Muscle of leg (tissue), 11 donors: ENCODE measurements around the gene GAMT. TPM values are rescaled to one million over a fixed set of nuclear protein-coding genes. Genes with fewer than 3 reads are reported as not detected.
A peak's percentile ranks its signal among the peaks of the same experiment; 100 is the strongest.

ENCODE experiments used
- DNase-seq: peaks from one replicate; pipeline ENCODE4 v3.0.0; 2013
- H3K27ac ChIP-seq: one replicate; pipeline ENCODE4 v1.5.1; 2013; ENCODE audit warnings: mild to moderate bottlenecking, low read length, control low read depth
- H3K27me3 ChIP-seq: one replicate; pipeline ENCODE4 v1.6.1; 2013; ENCODE audit warnings: low read length; ENCODE audit not compliant: control insufficient read depth, insufficient read depth
- H3K36me3 ChIP-seq: one replicate; pipeline ENCODE4 v1.6.1; 2013; ENCODE audit warnings: low read length; ENCODE audit not compliant: control insufficient read depth, insufficient read depth
- H3K4me1 ChIP-seq: one replicate; pipeline ENCODE4 v1.6.1; 2013; ENCODE audit warnings: low read length; ENCODE audit not compliant: control insufficient read depth, insufficient read depth
- H3K4me3 ChIP-seq: one replicate; pipeline ENCODE4 v1.5.1; 2013; ENCODE audit warnings: low read length, control low read depth
- H3K9me3 ChIP-seq: replicated peaks from 2 replicates; pipeline ENCODE4 v1.6.1; 2013; ENCODE audit warnings: low read depth, low read length; ENCODE audit not compliant: control insufficient read depth
- WGBS: methylation state at CpG from one replicate; pipeline ENCODE4 v1.1.5; 2013; ENCODE audit warnings: missing lambda C conversion rate; ENCODE audit not compliant: insufficient coverage; 5-methylcytosine and 5-hydroxymethylcytosine counted together
- polyA plus RNA-seq, 8 donors: library from polyadenylated mRNA; unstranded; fragments of 120-200 nt; gene quantifications; one replicate each; pipeline versions ENCODE4 v1.2.1 to v1.2.3, GENCODE V29; 2013; ENCODE audit warnings: inconsistent platforms in 1 of 8, low replicate concordance in 1 of 8; ENCODE audit not compliant: insufficient read length in 8 of 8, insufficient read depth in 1 of 8
- total RNA-seq: library from RNA; stranded (reverse); fragments of 120-200 nt; gene quantifications from one replicate; pipeline ENCODE4 v1.2.4, GENCODE V29; 2013

The GAMT gene
- total and polyA plus RNA-seq, 9 donors = 115 to 232 (median 199) TPM

- H3K27me3 ChIP-seq = peaks cover 9% of the 10 kb centered on the region
- peak overlapping the region; percentile 40 for H3K4me3 ChIP-seq
- 81% methylated on average over 4 of the region's 11 CpGs for WGBS
- no peaks in the 10 kb centered on the region for H3K9me3 ChIP-seq
- no peak for DNase-seq
- peaks cover 22% of the 10 kb centered on the region for H3K4me1 ChIP-seq
- H3K27ac ChIP-seq = no peak overlapping the region
- peaks cover 21% of the 10 kb centered on the region for H3K36me3 ChIP-seq
These were observed 511 bp upstream of the GAMT start for GRCh38 chr19:1401889-1402217.

- H3K27me3 ChIP-seq = peaks cover 9% of the 10 kb centered on the region
- peak overlapping the region; percentile 88 for H3K27ac ChIP-seq
These were observed 833 bp downstream of the GAMT start for GRCh38 chr19:1400281-1401137.

GRCh38 chr19:1399745-1400144 is 1.6 kb downstream of the GAMT start:
- H3K4me3 ChIP-seq = no peak overlapping the region
- H3K27ac ChIP-seq = no peak overlapping the region
- no peak for DNase-seq
- 90% methylated on average over 15 of the region's 15 CpGs for WGBS
- H3K9me3 ChIP-seq = no peaks in the 10 kb centered on the region
- peaks cover 22% of the 10 kb centered on the region for H3K36me3 ChIP-seq
- peaks cover 30% of the 10 kb centered on the region for H3K4me1 ChIP-seq
- H3K27me3 ChIP-seq = peaks cover 9% of the 10 kb centered on the region

More at GRCh38 chr19:1400281-1401137, 833 bp downstream of the GAMT start:
- WGBS = 21% methylated on average over 22 of the region's 36 CpGs
- H3K4me1 ChIP-seq = peaks cover 30% of the 10 kb centered on the region
- peak overlapping the region; percentile 66 for H3K4me3 ChIP-seq
- peaks cover 22% of the 10 kb centered on the region for H3K36me3 ChIP-seq
- DNase-seq = peak; percentile 83
- no peaks in the 10 kb centered on the region for H3K9me3 ChIP-seq

- Histone ChIP-seq H3K36me3 (peaks cover 24% of the 10 kb centered on the region), H3K4me1 (peaks cover 30% of the 10 kb centered on the region), H3K27me3 (peaks cover 9% of the 10 kb centered on the region), H3K4me3 (no peak overlapping the region), H3K27ac (no peak overlapping the region), H3K9me3 (no peaks in the 10 kb centered on the region)
- DNase-seq = no peak
- WGBS = 87% methylated on average over 12 of the region's 19 CpGs
These were observed 2.3 kb downstream of the GAMT start for GRCh38 chr19:1399079-1399478.

- WGBS = 91% methylated on average over 7 of the region's 9 CpGs
- H3K4me3 ChIP-seq = no peak overlapping the region
- H3K4me1 ChIP-seq = peaks cover 30% of the 10 kb centered on the region
These were observed 3.5 kb downstream of the GAMT start for GRCh38 chr19:1397838-1398237.

GRCh38 chr19:1396768-1397679 is 4.3 kb downstream of the GAMT start:
- no peak for DNase-seq
- H3K36me3 ChIP-seq = peaks cover 44% of the 10 kb centered on the region
- H3K27ac ChIP-seq = no peak overlapping the region
- WGBS = 73% methylated on average over 36 of the region's 42 CpGs
- H3K9me3 ChIP-seq = no peaks in the 10 kb centered on the region
- no peak overlapping the region for H3K4me3 ChIP-seq
- peaks cover 29% of the 10 kb centered on the region for H3K4me1 ChIP-seq
- H3K27me3 ChIP-seq = no peaks in the 10 kb centered on the region

More at GRCh38 chr19:1397838-1398237, 3.5 kb downstream of the GAMT start:
- H3K36me3 ChIP-seq = peaks cover 36% of the 10 kb centered on the region
- no peaks in the 10 kb centered on the region for H3K9me3 ChIP-seq
- H3K27ac ChIP-seq = no peak overlapping the region
- peaks cover 6% of the 10 kb centered on the region for H3K27me3 ChIP-seq
- DNase-seq = no peak

GRCh38 chr19:1396019-1396767 is 5.1 kb downstream of the GAMT start:
- no peak overlapping the region for H3K4me3 ChIP-seq
- H3K27me3 ChIP-seq = no peaks in the 10 kb centered on the region
- no peak overlapping the region for H3K27ac ChIP-seq
- peaks cover 46% of the 10 kb centered on the region for H3K36me3 ChIP-seq
- DNase-seq = no peak
- no peaks in the 10 kb centered on the region for H3K9me3 ChIP-seq
- peaks cover 24% of the 10 kb centered on the region for H3K4me1 ChIP-seq
- 21% methylated on average over 18 of the region's 25 CpGs for WGBS

GRCh38 chr19:1395194-1396018 is 5.9 kb downstream of the GAMT start:
- WGBS = 76% methylated on average over 38 of the region's 52 CpGs
- Histone ChIP-seq H3K36me3 (peaks cover 54% of the 10 kb centered on the region), H3K4me1 (peaks cover 18% of the 10 kb centered on the region), H3K4me3 (no peak overlapping the region), H3K27me3 (no peaks in the 10 kb centered on the region), H3K9me3 (no peaks in the 10 kb centered on the region), H3K27ac (no peak overlapping the region)
- no peak for DNase-seq
